GOT3 (cell line): ENCODE measurements around the gene AGO4.
"Not testable (repeated sequence)": the region's sequence is repeated elsewhere in the genome, so short reads cannot be mapped to it uniquely, and the experiment has no call there.

Experiments used
- DNase-seq: peaks from one replicate; lab custom pipeline; 2025; ENCODE audit warnings: mixed read lengths; lab: John Stamatoyannopoulos, UW

AGO4 gene

GRCh38 chr1:35810096-35810881 is 2.5 kb downstream of the AGO4 start:
- DNase-seq, result no peak

DNA sequence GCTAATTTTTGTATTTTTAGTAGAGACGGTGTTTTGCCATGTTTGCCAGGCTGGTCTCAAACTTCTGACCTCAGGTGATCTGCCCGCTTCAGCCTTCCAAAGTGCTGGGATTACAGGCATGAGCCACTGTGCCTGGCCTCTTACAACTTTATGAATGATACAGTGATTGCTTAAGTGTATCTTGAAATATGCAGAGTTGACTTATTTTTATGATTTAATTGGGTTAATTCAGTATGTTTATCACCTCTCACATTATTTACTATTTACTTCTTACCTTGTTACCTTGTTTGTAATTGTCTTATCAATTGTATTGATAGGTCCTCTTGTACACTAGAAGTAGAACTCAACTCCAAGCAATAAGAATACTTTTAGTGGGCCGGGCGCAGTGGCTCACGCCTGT is 4.9 kb downstream of the AGO4 start:
- not testable (repeated sequence) for DNase-seq

DNA sequence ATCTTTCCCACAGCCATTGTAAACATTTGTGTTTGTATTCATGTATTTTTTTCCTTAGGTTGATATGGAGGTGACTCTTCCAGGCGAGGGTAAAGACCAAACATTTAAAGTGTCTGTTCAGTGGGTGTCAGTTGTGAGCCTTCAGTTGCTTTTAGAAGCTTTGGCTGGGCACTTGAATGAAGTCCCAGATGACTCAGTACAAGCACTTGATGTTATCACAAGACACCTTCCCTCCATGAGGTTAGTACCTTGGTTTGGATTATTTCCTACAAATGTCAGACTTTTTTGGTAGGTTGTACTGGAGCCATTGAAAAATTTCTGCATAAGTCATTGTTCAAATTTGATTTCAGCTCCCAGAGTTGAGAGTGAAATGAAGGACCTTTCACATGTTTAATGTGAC is 17.4 kb downstream of the AGO4 start:
- DNase-seq, result no peak

DNA sequence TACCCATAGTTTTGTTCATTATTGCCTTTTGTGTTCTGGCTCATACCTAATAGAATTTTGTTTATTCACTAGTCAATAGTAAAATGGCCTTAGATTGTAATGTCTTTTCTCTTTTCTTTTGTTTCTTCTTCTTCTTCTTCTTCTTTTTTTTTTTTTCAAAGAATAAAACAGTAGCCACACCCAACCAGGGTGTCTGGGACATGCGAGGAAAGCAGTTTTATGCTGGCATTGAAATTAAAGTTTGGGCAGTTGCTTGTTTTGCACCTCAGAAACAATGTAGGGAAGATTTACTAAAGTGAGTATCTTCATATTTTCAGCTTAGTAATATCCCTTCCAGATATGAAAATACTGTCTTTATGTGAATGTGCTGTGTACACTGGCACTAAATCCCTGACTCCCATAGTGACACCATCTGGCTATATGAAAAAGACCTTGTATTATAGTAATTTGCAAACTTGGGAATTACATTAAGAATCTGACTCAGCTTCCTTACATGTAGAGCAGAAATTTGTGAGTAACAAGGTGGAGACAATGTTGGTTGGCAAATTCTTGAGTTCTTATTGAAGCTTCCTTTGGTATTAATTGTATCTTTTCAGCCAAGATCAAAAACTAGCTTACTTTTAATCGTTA is 24.6 kb downstream of the AGO4 start:
- DNase-seq, result no peak

- DNase-seq, result no peak
Observed at GRCh38 chr1:35833395-35833794, 25.6 kb downstream of the AGO4 start.

- no peak for DNase-seq
Observed at GRCh38 chr1:35834218-35834617, 26.4 kb downstream of the AGO4 start.

- no peak for DNase-seq
Observed at GRCh38 chr1:35835398-35835797, 27.6 kb downstream of the AGO4 start.

DNA sequence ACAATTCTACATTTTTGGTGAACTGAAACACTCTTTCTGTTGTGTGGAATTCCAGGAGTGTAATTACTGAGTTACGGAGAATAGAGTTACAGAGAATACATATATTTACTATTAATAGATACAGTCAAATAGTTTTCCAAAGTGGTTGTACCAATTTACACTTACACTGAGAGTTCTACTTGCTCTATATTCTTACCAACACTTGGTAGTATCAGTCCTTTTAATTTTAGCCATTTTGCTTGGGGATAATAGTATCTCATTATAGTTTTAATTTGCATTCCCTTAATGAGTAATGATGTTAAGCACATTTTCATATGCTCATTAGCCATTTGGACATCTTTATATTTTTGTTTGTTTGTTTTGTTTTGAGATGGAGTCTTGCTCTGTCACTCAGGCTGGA is 28.9 kb downstream of the AGO4 start:
- DNase-seq, result no peak

DNA sequence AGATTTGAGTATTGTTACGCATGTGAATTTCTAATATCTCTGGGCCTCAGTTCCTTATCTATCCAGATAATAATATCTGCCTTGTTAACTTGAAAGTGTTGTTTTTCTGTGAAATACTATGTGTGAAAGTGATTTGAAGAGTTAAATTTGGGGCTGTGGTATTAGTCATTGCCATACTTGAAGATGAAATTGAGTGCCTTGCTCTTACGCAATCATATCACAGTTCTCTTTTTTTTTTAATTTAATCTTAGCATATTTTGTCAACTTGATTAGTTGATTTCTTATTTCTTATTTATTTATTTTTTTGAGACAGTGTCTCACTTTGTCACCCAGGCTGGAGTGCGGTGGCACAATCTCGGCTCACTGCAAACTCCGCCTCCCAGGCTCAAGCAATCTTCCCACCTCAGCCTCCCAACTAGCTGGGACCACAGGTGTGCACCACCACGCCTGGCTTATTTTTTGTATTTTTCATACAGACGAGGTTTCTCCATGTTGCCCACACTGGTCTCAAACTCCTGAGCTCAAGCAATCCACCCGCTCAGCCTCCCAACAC is 31.0 kb downstream of the AGO4 start:
- DNase-seq, result no peak

DNA sequence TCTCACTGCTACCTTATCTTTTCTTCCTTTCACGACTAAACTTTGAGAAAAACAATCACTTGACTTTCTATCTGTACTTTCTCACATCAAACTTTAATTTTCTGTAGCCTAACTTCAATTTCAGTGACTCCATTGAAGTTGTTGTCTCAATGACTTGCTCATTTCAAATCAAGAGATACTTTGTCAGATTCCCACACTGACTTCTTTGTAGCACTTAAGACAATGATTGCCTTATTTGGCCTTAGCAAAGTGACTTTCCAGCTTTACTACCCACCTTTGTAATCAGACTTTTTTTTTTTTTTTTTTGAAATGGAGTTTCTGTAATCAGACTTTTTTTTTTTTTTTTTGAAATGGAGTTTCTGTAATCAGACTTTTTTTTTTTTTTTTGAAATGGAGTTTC is 37.0 kb downstream of the AGO4 start:
- no peak for DNase-seq

DNA sequence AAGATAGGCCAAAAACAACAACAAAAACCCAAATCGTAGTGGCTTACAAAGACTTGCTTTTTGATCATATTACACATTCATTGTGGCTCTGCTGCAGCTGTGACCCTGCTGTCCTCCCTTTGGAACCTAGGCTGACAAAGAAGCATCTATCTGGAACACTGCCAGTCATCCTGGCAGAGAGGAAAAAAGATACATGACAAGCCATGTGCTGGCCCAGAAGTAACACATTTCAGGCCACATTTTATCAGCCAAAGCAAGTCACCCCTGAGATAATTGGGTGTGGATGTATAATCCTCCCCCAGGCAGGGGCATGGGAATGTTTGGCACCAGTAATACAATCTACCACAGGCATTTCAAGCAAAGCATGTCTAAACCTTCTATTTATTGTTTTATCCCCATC is 38.0 kb downstream of the AGO4 start:
- DNase-seq, result no peak

DNA sequence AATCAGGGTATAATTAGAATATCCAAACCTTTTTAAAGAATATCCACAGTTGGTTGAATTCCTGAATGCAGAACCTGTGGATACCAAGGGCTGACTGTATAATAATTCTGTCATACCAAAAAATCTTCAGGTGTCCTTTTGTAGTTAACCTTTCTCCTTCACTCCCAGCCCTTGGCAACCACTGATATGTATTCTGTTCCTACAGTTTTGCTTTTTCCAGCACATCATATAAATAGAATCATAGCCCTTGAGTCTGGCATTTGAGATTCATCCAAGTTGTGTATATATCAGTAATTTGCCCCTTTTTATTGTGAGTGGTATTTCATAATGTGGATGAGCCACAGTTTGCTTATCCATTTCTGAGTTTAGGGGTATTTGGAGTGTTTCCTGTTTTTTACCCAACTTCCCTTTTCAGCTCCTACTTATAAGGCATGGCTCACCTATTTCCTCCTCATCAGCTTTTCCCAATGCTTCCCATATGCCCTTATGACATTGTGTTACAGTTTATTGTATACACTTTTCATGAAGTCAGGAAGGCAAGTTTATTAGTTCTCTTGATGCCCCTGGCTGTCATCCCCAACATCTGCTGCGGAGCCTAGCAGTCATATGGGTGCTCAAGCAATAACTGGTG is 40.2 kb downstream of the AGO4 start:
- DNase-seq, result no peak

- no peak for DNase-seq
Observed at GRCh38 chr1:35850051-35850450, 42.2 kb downstream of the AGO4 start.

GRCh38 chr1:35850716-35851115 is 42.9 kb downstream of the AGO4 start:
- DNase-seq, result no peak

GRCh38 chr1:35851132-35851869 is 43.5 kb downstream of the AGO4 start:
- no peak for DNase-seq

DNA sequence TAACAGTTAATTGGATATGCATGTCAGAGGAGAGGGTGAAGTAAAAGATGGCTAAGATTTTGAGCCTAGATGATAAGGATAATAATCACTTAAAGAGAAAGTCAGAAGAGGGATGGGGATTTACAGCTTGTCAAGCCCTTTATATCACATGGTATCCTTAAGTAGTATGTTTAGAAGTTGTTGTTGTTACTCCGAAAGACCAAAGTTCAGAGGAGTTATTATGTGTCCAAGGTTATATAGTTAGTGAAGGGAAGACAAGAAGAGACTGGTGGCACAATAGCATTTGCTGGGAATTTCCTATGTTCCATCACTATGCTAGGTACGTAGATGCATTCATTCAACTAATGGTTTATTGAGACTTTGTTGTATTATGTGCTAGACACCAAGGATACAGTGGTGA is 44.4 kb downstream of the AGO4 start:
- no peak for DNase-seq

GRCh38 chr1:35854989-35855700 is 47.3 kb downstream of the AGO4 start:
- DNase-seq, result no peak

- DNase-seq, result no peak
Observed at GRCh38 chr1:35856964-35857363, 49.1 kb downstream of the AGO4 start.

GRCh38 chr1:35857830-35858229 is 50.0 kb downstream of the AGO4 start:
- no peak for DNase-seq

DNA sequence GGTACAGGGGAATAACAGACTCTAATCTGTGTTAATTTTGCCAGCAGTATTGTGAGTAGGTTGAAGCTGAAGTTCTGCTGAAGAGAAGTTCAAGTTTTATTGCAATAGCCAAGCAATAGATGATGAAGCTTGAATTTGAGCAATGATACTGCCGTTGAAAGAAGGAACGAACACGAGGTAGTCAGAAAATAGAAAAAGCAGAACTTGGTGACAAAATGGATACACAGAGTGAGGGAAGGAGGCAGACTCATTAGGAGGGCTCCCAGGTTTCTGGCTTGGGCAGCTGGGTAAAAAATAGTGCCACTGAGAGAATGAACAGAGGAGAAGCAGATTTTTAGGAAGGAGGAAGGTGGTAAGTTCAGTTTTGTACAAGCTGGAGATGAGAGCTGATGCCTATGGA is 52.9 kb downstream of the AGO4 start:
- no peak for DNase-seq

DNA sequence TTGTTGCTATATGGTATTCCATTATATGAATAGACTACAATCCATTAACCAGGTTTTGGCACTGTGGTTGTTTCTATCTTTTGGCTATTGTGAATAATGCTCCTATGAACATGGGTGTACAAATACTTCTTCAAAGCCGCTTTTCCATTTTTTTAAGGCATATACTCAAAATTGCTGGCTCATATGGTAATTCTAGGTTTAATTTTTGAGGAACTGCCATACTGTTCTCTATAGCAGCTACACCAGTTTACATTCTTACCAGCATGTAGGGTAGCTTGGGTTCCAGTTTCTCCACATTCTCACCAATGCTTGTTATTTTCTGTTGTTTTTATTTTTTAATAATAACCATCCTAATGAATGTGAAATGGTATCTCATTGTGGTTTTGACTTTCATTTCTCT is 55.3 kb downstream of the AGO4 start:
- no peak for DNase-seq
